GM19452 (cell line): ENCODE results near the gene KLHL35.

Experiments
- ATAC-seq: cut with Tn5 transposase; IDR thresholded peaks from one replicate; pipeline ENCODE4 v1.9.1; 2021; ENCODE audit not compliant: unreplicated experiment

Gene KLHL35

GRCh38 chr11:75432911-75433321 is at the start of gene KLHL35:
KLHL35 (minus strand) TSS chr11:75433203; CDS start chr11:75430629, 2,574 bp downstream.
- ATAC-seq = no peak

- no peak for ATAC-seq
Observed at GRCh38 chr11:75481922-75482606, 49.1 kb upstream of the KLHL35 start.

GRCh38 chr11:75481223-75481921 is 48.4 kb upstream of the KLHL35 start:
- ATAC-seq = no peak

- ATAC-seq = no peak
Observed at GRCh38 chr11:75480185-75481175, 47.5 kb upstream of the KLHL35 start.

GRCh38 chr11:75479597-75480145 is 46.7 kb upstream of the KLHL35 start:
- ATAC-seq = no peak

GRCh38 chr11:75478783-75479596 is 46.0 kb upstream of the KLHL35 start:
- no peak for ATAC-seq

DNA sequence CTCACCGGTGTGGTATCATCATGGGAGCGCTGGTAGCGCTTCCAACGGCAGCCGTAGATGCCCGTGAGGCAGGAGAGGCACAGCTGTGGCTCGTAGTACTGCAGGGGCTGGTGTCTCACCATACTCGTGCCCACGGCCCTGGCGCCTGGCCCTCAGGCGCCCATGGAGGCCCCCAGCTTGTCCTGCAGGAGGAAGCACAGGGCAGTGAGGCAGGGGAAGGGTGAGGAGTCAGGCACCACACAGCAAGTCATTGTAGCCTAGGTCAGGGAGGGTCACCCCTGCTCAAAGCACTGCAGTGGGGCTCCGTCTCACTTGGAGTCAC is 44.6 kb upstream of the KLHL35 start:
- no peak for ATAC-seq

DNA sequence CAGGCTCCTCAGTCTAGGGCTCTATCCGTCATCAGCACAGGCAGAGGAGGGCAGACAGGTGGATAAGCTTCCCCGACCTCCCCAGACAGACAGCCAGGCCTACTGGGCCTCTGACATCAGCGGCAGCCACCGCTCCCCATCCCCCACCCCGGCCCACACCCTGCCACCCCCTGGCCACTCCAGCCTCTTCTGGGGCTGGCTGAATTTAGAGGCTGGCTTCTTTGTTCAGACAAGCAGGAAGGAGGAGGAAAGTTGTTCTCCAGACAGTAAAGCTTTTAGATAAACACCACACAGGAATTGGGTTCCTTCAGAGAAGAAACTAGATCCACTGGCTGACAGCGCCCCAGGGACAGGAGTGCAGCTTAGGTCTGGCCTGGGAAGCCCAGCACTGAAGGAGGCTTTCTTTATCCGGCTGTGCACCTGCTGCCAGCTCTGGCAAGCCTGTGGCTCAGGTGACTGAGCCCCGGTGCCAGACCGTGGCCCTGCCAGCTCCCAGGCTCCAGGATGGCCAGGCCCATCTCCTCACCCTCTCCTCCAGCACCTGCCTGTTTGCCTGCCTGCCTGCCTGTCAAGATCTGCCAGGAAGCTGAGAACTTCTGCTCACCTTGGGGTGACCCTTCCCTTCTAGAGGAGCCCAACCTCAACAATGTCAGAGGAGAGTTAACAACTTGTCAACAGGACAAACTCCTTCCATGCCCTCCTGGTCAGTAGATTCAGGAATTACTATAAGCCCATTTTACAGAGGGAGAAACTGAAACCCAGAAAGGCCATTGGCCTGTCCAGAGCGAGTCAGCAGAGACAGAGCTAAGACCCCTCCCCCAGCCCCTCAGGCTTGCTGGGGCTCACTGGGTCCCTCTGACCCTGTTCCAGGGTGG is 44.0 kb upstream of the KLHL35 start:
- no peak for ATAC-seq

DNA sequence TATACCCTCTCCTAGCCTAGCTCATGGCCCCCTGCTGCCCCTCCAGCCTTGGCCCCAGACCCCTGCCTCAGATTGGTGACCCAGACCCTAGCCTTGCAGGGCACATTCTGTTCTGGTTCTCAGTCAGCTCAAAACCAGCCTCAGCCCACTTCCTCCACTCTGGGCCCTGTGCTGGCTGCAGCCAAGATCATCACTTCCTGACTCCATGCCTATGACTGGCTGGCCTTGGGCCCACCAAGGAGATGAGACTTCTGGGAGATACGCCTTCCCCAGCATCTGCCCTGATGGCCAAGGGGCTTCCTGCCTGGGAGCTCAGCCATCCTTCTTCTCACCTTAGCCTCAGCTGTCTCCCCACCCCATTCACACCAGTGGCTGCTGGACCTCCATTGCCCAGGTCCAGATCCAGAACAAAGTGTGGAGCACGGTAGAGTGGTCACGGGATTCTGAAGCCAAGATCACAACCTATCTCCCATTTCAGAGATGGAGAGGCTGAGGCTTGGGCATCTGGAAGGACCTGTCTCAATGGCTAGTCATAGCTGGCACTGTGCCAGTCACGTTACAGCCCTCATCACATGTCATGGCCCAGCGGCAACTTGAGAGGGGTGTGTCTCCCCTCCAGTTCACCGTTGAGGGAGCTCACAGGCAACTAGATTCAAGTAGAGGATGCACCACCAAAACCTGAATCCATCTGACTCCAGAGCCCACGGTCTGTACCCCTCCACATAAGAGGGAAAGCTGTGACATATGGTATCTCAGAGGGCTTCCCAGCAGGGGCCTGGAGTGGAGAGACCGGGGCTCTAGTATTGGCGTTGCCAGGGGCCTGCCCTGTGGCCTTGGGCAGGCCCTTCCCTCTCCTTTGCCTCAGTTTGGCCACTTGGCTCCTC is 43.0 kb upstream of the KLHL35 start:
- no peak for ATAC-seq

DNA sequence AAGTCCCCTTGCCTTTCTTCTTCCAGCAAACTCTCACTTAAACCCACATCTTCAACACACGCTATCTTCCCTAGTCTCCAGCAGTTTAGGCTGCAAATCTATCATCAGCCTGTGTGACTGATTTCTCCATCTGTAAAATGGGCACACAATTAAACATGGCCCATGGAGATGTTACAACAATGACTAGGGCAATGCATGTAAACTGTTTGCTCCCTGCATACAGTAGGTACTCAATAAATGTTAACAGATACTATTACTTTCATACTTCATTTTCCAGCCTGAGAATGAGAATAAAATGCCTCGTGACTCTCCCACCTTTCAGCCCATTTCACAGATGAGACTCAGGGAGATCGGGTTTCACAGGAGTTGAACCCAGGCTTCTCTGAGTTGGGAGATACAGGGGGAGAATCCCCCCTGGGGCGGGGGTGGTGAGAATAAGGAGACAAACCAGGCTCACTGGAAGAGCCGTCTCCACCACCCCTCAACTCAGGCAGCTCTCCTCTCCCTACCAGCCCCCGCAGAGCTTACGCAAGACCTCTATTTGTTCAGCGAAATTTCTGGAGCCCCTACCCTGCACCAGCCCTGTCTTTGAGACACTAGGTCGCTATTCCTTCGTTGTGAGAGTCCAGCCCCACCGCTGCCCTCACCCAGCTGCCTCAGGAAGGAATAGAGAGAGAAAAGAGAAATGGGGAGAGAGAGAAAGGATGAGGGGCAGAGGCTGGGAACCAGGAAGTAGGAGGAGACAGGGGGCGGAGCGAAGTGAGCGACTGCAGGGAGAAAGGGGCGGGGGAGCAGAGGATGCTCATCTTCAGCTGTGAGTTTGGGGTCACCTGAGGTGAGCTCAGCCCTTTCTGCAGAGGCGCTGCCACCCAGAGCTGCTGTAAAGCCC is 42.1 kb upstream of the KLHL35 start:
- no peak for ATAC-seq

DNA sequence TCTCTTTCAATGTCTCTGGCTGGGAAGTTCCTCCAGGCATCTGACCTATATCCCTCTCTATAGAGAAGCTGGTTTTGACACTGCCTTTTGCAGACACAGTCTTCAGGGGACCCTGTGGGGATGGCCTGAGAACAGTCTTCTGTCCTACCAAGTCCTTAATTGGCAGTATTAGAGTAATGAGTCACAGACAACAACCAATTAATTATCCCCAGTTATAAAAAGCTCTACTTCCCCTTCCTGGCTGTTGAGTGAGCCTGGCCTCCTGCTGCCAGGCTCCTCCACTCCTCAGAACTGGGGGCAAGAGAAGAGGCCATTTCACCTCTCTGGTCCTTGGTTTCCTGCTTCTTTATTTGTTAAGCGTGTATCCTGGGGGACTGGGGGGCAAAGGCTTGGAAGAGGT is 41.2 kb upstream of the KLHL35 start:
- no peak for ATAC-seq

GRCh38 chr11:75473684-75474083 is 40.7 kb upstream of the KLHL35 start:
- no peak for ATAC-seq

DNA sequence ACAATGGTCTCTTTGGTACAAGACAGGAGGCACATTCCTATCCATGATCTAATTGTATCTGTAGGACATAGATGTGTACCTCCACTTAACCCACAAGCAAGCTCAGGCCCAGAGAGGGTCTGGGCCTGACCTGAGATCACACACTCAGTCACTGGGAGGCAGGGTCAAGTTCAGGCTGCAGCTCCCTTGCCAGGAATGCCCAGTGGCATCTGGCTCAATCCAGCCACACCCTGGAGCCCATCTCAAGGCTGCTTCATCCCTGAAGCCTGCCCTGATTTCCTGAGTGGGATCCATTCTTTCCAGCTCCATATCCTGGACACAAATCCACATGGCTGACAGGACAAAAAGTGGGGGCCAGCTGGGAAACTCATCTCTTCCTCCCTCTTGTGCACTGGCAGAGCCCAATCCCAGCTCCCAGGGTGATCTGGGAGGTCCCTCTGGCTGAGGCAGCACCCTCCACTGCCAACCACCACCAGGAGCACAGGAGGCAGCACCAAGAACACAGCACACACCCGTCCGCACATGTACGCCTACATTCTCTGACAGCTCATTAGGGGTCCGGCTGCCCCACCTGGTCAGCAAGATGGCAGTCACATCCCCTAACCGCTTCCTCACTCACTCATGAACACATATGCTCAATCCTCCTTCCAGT is 39.2 kb upstream of the KLHL35 start:
- ATAC-seq = no peak

DNA sequence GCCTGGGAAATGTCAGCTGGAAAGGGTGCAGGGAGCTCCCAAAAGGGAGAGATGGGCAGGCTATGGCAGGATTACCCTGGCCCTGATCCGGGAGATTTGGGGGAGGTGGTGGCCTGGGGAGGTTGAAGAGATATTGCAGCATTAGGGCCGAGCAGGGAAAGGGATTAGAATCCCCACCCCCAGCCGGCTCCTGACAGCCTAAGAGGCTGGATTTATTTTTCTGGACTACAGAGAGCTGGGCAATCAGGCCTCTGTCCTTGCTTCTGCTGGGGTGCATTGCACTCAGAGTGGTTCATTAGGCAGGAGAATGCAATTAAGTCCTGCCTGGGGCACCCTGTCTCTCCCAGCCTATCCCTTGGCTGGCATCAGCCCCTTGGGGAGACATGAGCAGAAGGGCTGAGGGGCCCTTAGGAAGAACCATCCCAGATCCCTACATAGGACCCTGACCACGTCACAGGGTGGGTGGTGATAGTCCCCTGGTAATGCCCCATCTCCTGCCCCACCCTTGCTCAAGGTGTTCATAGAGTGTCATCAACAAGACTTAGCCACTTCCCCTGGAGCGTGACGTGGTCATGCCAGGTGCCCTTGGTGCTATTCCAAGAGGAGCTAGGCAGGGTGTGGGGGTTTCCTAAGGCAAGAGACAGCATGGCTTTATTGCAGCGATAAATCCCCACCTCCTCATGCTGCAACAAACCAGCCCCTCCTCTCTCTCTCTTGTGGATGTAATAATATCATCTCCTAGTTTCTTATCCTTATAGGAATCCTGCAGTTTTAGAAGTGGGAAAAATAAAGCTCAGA is 38.4 kb upstream of the KLHL35 start:
- ATAC-seq = no peak

DNA sequence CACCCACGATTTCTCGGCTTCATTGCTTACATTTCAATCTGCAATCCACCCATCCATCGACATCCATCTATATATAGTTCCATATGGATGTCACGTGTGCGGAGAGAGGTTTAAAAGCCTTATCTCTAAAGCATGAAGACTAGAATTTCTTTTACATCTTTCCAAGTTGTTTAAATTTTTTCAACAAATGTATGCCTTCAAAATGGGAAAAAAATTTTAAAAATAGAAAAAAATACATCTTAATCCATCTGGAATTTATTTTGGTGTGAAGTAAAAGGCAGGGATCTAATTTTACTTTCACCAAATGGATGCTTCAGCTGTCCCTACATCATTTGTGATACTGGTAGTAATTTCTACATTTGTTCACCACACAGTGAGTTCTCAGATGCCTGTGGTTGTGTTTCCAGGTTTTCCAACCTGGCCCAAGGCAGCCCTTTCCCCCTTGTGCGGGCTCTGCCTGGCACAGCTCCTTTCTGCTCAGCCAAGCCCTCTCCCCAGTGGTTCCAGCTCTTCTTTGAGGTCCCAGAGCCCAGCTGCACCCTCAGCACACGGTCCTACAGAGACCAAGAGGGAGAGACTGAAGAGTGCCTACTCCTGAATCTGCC is 37.6 kb upstream of the KLHL35 start:
- no peak for ATAC-seq
